Pons (tissue), 1 donor: ENCODE results near the gene ACP3.
"Not testable (repeated sequence)": the region's sequence is repeated elsewhere in the genome, so short reads cannot be mapped to it uniquely, and the experiment has no call there.

Experiments
- DNase-seq: peaks from one replicate; pipeline ENCODE4 v3.0.0-alpha.2; 2016; ENCODE audit warnings: low spot score

The ACP3 gene

GRCh38 chr3:132362329-132362728 lies 45.1 kb downstream of the ACP3 start:
- DNase-seq: no peak

GRCh38 chr3:132368515-132368914 lies 51.3 kb downstream of the ACP3 start:
- no peak for DNase-seq

DNA sequence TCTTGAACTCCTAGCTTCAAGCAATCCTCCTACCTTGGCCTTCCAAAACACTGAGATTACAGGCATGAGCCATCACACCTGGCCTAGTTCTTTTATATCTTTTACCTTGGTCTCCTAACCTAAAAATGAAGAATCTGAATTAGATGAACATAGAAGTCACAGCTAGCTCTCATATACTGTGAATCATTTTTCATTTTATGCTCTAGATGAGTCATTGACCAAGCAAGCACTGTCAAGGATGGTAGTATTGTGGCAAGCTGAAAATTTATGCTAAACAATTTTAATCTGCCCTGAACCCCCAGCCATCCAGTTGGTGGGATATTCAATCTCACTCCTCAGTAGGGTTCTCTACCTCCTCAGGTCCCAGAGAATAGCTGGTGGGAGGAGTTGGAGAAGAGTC lies 51.8 kb downstream of the ACP3 start:
- no peak for DNase-seq

DNA sequence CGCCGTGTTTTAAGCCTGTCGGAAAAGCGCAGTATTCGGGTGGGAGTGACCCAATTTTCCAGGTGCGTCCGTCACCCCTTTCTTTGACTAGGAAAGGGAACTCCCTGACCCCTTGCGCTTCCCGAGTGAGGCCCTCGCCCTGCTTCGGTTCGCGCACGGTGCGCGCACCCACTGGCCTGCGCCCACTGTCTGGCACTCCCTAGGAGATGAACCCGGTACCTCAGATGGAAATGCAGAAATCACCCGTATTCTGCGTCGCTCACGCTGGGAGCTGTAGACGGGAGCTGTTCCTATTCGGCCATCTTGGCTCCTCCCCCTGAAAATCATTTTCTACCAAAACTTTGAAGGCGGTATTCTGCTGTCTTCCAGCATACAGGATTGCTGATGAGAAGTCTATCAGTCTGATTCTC lies 59.7 kb downstream of the ACP3 start:
- not testable (repeated sequence) for DNase-seq

- no peak for DNase-seq
Observed at GRCh38 chr3:132378048-132378762, 61.0 kb downstream of the ACP3 start.

DNA sequence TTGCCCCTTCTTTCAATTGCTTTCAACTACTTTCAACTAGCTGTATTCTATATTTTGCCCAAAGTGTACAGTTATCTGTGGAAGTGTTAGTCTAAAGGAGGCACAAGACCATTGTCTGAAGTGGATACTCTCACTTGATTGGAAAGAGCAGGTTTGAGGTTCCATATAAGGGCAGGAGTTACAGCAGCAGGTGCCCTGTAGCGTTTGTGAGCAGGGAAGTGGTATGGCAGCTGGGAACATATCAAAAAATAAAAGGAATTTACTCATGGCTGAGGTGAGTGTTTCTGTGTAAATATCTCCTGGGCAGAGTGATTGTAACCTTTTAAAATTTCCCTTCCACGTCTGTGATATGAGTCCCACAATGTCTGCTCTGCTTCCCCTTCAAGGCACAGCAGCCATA lies 61.6 kb downstream of the ACP3 start:
- no peak for DNase-seq

- no peak for DNase-seq
Observed at GRCh38 chr3:132380920-132381319, 63.7 kb downstream of the ACP3 start.

GRCh38 chr3:132381348-132381944 lies 64.2 kb downstream of the ACP3 start:
- DNase-seq: no peak

DNA sequence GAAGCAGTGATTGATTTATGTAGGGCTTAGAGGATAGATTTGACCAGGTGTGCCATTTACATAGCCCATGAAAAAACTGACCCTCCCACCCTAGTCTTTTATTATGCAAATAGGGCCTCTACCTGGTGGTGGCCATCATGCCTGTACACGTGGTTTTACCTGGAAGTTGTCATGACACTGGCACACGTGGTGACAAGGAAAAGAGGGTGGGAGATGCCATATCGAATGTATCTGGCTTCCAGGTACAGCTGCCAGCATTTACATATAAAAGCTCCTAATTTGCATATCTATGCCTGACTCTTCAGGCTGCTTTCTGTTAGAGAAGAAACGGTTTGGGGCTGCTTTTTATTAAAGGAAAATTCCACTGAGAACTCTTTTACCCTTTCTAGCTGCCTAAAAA lies 65.1 kb downstream of the ACP3 start:
- DNase-seq: no peak

DNA sequence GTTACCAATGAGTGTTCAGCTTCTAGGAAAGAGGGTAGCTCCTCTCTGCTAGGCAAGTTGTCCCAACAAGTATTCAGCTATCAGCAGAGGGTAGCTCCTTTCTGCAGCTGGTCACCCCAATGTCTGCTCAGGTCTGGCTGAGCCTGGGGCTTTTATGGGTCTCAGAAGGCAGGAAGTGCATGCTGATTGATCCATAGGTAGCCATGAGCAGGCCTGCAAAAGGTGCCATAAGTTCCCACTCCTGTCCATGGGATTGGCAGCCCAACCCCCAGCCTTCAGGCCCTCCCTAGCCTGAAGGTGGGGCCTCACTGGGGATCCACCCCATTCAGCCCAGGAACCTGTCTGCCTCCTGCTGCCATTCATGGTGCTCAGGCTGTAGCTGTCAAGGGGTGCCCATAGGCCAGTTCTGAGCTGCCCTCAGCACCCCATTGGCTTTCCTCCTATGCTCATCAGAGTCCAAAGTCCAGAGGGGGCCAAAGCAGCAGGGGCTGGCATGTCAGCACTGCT lies 65.5 kb downstream of the ACP3 start:
- no peak for DNase-seq

GRCh38 chr3:132386259-132386658 lies 69.1 kb downstream of the ACP3 start:
- no peak for DNase-seq

DNA sequence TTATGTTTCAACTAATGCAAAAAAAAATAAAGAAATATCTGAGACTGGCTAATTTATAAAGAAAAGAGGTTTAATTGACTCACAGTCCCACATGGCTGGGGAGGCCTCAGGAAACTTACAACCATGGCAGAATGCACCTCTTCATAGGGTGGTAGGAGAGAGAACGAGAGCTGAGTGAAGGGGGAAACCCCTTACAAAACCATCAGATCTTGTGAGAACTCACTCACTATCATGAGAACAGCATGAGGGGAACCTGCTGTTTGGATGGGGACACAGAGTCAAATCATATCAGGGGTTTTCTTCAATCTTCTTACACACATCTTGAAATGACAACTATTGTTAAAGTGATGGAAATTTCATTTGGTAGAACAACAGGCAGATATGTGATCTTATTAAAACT lies 75.5 kb downstream of the ACP3 start:
- DNase-seq: not testable (repeated sequence)

DNA sequence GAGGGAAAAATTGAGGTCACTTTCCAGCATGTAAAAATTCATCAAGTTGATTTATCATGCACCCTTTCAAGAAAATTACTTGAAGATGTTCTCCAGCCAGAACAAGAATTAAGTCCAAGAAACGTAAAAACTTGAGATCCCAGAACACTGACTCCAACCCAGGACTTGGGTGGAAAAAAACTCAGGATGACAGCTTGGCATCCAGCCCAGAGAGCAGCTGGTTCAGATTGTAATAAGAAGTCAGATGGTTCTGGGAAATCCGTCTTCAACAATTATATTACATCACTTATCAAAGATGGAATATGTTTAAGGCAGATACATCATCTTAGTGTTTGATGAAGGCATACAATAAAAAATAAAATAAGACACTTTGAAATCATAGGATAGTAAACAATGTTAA lies 77.1 kb downstream of the ACP3 start:
- DNase-seq: no peak

GRCh38 chr3:132395126-132395525 lies 77.9 kb downstream of the ACP3 start:
- no peak for DNase-seq

DNA sequence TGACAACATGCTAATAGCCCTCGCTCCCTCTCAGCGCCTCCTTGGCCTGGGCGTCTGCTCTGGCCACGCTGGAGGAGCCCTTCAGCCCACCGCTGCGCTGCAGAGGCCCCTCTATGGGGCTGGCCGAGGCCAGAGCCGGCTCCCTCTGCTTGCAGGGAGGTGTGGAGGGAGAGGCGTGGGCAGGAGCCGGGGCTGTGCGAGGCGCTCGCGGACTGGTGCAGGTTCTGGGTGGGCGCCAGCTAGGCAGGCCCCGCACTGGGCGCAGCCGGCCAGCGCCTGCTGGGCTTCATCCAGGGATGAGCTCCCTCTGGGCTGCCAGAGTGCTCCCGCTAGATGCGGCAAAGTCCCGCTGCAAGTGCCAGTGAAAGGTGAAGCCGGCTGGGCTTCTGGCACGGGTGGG lies 79.0 kb downstream of the ACP3 start:
- DNase-seq: no peak

DNA sequence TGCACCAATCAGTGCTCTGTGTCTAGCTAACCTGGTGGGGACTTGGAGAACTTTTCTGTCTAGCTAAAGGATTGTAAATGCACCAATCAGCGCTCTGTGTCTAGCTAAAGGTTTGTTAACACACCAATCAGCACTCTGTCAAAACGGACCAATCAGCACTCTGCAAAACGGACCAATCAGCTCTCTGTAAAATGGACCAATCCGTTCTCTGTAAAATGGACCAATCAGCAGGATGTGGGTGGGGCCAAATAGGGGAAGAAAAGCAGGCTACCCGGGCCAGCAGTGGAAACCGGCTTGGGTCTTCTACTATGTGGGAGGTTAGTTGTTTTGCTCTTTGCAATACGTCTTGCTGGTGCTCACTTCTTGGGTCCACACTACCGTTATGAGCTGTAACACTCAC lies 79.6 kb downstream of the ACP3 start:
- not testable (repeated sequence) for DNase-seq

DNA sequence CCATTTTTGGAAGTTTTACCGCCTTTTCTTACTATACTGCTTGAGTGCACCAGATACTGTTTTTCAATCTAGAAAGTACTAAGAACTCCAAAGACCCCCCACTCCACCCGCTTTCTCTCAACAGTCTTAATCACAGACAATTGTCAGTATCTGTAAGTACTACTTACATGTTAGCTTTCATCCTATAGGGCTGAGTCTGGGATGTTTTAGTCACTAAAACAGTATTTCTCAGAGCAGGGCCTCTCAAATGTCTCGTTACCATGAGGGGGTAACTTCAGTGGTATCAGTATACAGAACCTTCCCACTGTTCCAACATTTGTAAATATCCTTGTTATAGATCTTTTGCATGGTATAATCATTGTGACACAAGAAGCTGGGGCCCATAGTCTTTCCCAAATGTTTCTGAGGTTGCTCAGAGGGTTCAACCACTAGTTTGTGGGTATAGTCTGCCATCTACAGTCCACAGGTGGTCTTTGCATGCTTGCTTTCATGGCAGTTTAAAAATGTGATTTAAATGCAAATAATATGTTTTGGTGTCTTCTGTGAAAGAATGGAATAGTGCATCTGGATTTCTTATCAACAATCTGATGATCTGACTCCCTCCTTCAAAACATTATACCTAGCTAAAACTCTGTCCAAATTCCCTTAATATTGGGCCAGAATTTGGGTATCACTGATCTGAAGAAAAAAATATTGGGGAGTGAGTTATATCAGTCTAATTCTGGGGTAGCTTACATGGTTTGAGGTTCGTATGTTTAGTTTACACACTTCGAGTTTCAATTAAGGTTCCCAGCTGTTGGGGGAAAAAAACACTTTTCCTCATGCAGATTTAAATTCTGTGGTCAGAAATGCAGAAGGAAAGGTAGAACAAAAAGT lies 82.1 kb downstream of the ACP3 start:
- peak; percentile 63 for DNase-seq

- DNase-seq: no peak
Observed at GRCh38 chr3:132401255-132401654, 84.0 kb downstream of the ACP3 start.

GRCh38 chr3:132404276-132404675 lies 87.1 kb downstream of the ACP3 start:
- no peak for DNase-seq

- no peak for DNase-seq
Observed at GRCh38 chr3:132405188-132405587, 88.0 kb downstream of the ACP3 start.

GRCh38 chr3:132405609-132406299 lies 88.5 kb downstream of the ACP3 start:
- no peak for DNase-seq

- no peak for DNase-seq
Observed at GRCh38 chr3:132406587-132406986, 89.4 kb downstream of the ACP3 start.
